Esophagus muscularis mucosa (tissue), 4 donors: ENCODE results near the gene ANKRD9. TPM values are rescaled to one million over a fixed set of nuclear protein-coding genes. Genes with fewer than 3 reads are reported as not detected.

Experiments
- DNase-seq: peaks from one replicate; pipeline ENCODE4 v3.0.0-alpha.2; 2017; ENCODE audit errors: extremely low spot score
- H3K27ac ChIP-seq, 4 donors: fragments of 200-600 bp; sonication (generic); replicated peaks in 1 of 4; 1 replicate in 3 of 4; 2 replicates in 1 of 4; pipeline ENCODE4 v1.5.1; 2016 to 2019; ENCODE audit warnings: mild to moderate bottlenecking in 1 of 4
- H3K27me3 ChIP-seq, 4 donors: fragments of 200-600 bp; sonication (generic); one replicate each; pipeline versions ENCODE4 v1.5.1 to v1.6.0; 2016 to 2019
- H3K36me3 ChIP-seq, 4 donors: fragments of 200-600 bp; sonication (generic); one replicate each; pipeline ENCODE4 v1.5.1; 2016 to 2019
- H3K4me1 ChIP-seq, 4 donors: fragments of 200-600 bp; sonication (generic); one replicate each; pipeline ENCODE4 v1.5.1; 2016 to 2019
- H3K4me3 ChIP-seq, 4 donors: fragments of 200-600 bp; sonication (generic); 1 replicate in 2 of 4; 2 replicates in 2 of 4; pipeline ENCODE4 v1.5.1; 2016 to 2019; ENCODE audit warnings: mild to moderate bottlenecking in 4 of 4, moderate library complexity in 1 of 4
- H3K9me3 ChIP-seq, 4 donors: fragments of 200-600 bp; sonication (generic); 1 replicate in 3 of 4; 2 replicates in 1 of 4; pipeline ENCODE4 v1.5.1; 2016 to 2019
- CTCF ChIP-seq, 3 experiments: fragments of 200-600 bp in 2 of 3; fragments of 450-650 bp in 1 of 3; sonication (generic) in 2 of 3; IDR thresholded peaks; one replicate each; pipeline ENCODE4 v1.5.1; 2017 to 2019; ENCODE audit warnings: antibody characterized with exemption in 3 of 3, mild to moderate bottlenecking in 2 of 3, moderate library complexity in 1 of 3
- EP300 ChIP-seq: sonication (generic); formaldehyde crosslinking; IDR thresholded peaks from one replicate; pipeline ENCODE4 v1.6.1; 2017; ENCODE audit warnings: antibody characterized with exemption
- POLR2A ChIP-seq: fragments of 450-650 bp; IDR thresholded peaks from one replicate; pipeline ENCODE4 v1.6.1; 2017; ENCODE audit warnings: antibody characterized with exemption, moderate library complexity, mild to moderate bottlenecking, low read depth
- POLR2AphosphoS5 ChIP-seq, 2 donors: sonication (generic); formaldehyde crosslinking; IDR thresholded peaks; one replicate each; pipeline ENCODE4 v1.6.1; 2017; ENCODE audit warnings: antibody characterized with exemption in 2 of 2
- WGBS: methylation state at CpG from one replicate; pipeline ENCODE4 v1.1.5; 2018; 5-methylcytosine and 5-hydroxymethylcytosine counted together
- intact Hi-C: fragments of 100-400 bp; cut with DNase I; formaldehyde crosslinking; loops from one replicate; pipeline ENCODE4 v1.15.1; 2023
- total RNA-seq, 4 donors: library from RNA; depleted of rRNA; stranded (reverse); fragments of >200 nt; gene quantifications; one replicate each; pipeline versions ENCODE4 v1.1.0 to v1.2.1, GENCODE V29; 2016

Gene ANKRD9
- total RNA-seq, 4 donors from 2014 or later, result 33.2 to 74.0 (median 54.2) TPM

DNA sequence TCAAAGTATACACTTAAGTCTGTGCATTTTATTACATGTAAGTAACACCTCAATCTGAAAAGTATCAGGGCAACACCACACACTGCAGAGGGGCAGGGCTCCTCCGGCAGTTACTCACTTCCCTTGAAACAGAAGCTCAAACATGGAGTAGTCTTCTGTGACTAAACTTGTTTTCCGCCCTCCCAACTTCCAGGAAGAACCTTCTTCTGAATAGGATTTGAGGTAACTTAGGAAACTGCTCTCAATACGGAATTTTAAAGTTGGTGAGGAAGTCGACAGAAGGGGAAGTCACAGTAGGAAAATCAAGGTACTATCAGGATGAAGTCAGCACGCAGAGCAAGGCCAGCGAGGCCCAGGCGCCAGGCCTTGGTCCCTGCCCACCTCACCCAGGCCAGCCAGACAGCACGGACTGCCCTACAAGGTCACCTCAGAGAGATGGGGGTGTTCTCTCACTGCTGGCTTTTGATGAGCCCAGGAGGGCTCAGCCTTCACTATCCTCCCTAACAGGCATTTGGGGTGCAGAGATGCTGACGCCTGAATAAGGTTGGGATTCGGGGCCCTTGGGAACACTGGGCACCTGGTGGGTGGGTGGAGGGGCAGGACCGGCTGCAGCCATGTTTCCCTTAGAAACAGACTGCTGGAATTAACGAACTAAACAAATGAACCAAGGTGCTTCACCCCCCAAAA, 5.8 kb downstream of the ANKRD9 start:
- no peak for DNase-seq
- Histone ChIP-seq H3K27ac (peak overlapping the region; percentile 43 to 66 (median 52)), H3K4me3 (no peak overlapping the region), H3K9me3 (no peaks in the 10 kb centered on the region), H3K4me1 (peaks cover 23 to 54% (median 37%) of the 10 kb centered on the region in 4 donors), H3K27me3 (no peaks in the 10 kb centered on the region), H3K36me3 (peaks cover 13 to 48% (median 32%) of the 10 kb centered on the region in 4 donors)
- 78% methylated on average over 12 of the region's 12 CpGs for WGBS
- no peak for TF ChIP-seq EP300
- intact Hi-C loops, result no loop called here

DNA sequence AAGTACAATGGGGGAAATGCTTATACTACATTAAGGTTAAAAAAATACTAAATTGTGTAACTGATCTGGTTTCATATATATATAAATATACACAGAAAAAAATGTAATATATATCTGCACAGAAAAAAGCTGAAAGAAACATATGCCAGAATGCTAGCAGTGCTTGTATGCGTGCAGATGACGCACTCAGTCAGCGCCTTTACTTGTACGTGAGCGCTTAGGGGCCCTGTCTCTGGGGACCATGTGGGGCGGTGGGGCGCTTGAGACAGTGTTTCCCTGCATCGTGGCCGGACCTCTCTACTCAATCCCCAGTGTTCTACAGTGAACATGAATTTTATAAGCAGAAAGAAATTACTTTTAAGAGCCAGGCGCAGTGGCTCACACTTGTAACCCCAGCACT, 7.0 kb downstream of the ANKRD9 start:
- Histone ChIP-seq H3K9me3 (no peaks in the 10 kb centered on the region), H3K27ac (no peak overlapping the region), H3K27me3 (no peaks in the 10 kb centered on the region), H3K4me1 (peaks cover 17 to 45% (median 27%) of the 10 kb centered on the region in 4 donors), H3K36me3 (peaks cover 25 to 60% (median 40%) of the 10 kb centered on the region in 4 donors), H3K4me3 (no peak overlapping the region)
- intact Hi-C loops, result no loop called here
- WGBS, result 97% methylated on average over 10 of the region's 10 CpGs
- no peak for DNase-seq
- TF ChIP-seq POLR2A (no peak), EP300 (no peak), POLR2AphosphoS5 (IDR thresholded peaks at IDR 0.05) (no peak), CTCF (IDR thresholded peaks at IDR 0.05) (no peak)

DNA sequence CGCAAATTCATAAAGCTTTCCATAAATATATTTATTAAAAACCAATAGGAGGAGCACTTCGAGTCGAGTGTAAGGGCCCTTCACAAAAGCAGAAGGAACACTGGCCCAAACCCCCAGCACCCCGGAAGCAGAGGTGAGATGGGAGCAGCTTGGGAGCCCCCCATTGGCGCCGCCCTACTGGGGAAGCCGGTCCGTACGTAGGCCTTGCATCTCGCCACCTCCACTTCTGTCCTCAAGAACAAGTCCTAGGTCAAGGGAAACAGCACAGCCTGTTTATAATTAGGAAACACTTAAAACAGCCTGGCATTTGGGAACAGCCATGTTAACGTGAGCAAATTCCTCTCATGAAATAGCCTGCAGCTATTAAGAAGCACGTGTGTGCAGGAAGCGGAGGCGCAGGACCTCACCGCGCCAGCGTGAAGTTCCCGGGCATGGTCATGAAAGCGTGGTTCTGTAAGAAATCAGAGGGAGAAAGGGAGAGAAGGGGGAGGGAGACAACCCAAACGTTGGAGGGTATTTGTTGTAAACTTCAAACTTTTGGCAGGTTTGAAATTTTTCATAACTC, 7.7 kb downstream of the ANKRD9 start:
- intact Hi-C loops, result no loop called here
- 87% methylated on average over 20 of the region's 20 CpGs for WGBS
- no peak for DNase-seq
- Histone ChIP-seq H3K27ac (peak overlapping the region in 2 of 4 donors; percentile 80 to 81), H3K4me1 (peaks cover 17 to 44% (median 26%) of the 10 kb centered on the region in 4 donors), H3K9me3 (no peaks in the 10 kb centered on the region), H3K4me3 (no peak overlapping the region), H3K27me3 (no peaks in the 10 kb centered on the region), H3K36me3 (peaks cover 23 to 60% (median 41%) of the 10 kb centered on the region in 4 donors)
- TF ChIP-seq POLR2AphosphoS5 (IDR thresholded peaks at IDR 0.05) (no peak), POLR2A (no peak), CTCF (IDR thresholded peaks at IDR 0.05) (no peak), EP300 (no peak)

- peaks cover 17 to 40% (median 26%) of the 10 kb centered on the region in 4 donors for H3K4me1 ChIP-seq
- no peak overlapping the region for H3K4me3 ChIP-seq
- intact Hi-C loops, result no loop called here
- H3K27ac ChIP-seq, result peak overlapping the region; percentile 70 to 81 (median 76)
- WGBS, result 82% methylated on average over 3 of the region's 3 CpGs
- TF ChIP-seq CTCF (IDR thresholded peaks at IDR 0.05) (no peak), POLR2A (no peak), EP300 (no peak), POLR2AphosphoS5 (IDR thresholded peaks at IDR 0.05) (no peak)
- DNase-seq, result no peak
- H3K36me3 ChIP-seq, result peaks cover 20 to 57% (median 36%) of the 10 kb centered on the region in 4 donors
- no peaks in the 10 kb centered on the region for H3K27me3 ChIP-seq
- H3K9me3 ChIP-seq, result no peaks in the 10 kb centered on the region
Observed at GRCh38 chr14:102500713-102501112, 8.9 kb downstream of the ANKRD9 start.

DNA sequence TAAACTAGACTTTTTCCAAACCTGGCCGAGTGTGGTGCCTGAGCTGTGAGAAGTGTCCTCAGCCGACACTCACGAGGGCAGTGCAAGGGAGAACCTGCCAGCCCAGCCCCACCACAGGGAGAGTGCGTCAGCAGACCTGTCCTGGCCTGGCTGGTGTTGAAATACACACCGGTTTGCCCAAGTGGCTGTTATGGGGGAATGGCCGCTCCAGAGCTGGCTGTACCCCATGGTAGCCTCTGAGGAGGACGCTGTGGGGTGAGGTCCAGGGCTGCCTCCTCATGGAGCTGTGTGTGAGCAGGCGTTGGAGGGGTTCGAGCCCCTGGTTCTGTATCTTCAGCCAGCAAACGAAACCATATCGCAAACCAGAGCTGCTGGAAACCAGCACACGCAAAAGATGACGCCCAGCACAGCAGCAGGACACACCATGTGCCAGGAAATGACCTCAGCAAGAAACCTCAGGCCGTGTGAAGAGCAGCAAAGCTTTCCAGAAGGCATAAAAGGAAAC, 9.4 kb downstream of the ANKRD9 start:
- H3K4me3 ChIP-seq, result no peak overlapping the region
- intact Hi-C loops, result no loop called here
- peaks cover 17 to 40% (median 25%) of the 10 kb centered on the region in 4 donors for H3K4me1 ChIP-seq
- H3K27ac ChIP-seq, result peak overlapping the region; percentile 70 to 81 (median 76)
- no peak for TF ChIP-seq CTCF (IDR thresholded peaks at IDR 0.05)
- TF ChIP-seq POLR2AphosphoS5 (IDR thresholded peaks at IDR 0.05), result peak; percentile 47 to 79
- TF ChIP-seq EP300, result peak; percentile 33
- TF ChIP-seq POLR2A, result no peak
- H3K9me3 ChIP-seq, result no peaks in the 10 kb centered on the region
- no peaks in the 10 kb centered on the region for H3K27me3 ChIP-seq
- H3K36me3 ChIP-seq, result peaks cover 20 to 52% (median 33%) of the 10 kb centered on the region in 4 donors
- no peak for DNase-seq
- 52% methylated on average over 9 of the region's 14 CpGs for WGBS
